HG02981 (cell line): ENCODE data around the gene KMT5B.

Experiments used
- ATAC-seq: cut with Tn5 transposase; IDR thresholded peaks from one replicate; pipeline ENCODE4 v1.9.1; 2021; ENCODE audit warnings: mild to moderate bottlenecking, moderate library complexity; ENCODE audit not compliant: unreplicated experiment

Gene KMT5B

DNA sequence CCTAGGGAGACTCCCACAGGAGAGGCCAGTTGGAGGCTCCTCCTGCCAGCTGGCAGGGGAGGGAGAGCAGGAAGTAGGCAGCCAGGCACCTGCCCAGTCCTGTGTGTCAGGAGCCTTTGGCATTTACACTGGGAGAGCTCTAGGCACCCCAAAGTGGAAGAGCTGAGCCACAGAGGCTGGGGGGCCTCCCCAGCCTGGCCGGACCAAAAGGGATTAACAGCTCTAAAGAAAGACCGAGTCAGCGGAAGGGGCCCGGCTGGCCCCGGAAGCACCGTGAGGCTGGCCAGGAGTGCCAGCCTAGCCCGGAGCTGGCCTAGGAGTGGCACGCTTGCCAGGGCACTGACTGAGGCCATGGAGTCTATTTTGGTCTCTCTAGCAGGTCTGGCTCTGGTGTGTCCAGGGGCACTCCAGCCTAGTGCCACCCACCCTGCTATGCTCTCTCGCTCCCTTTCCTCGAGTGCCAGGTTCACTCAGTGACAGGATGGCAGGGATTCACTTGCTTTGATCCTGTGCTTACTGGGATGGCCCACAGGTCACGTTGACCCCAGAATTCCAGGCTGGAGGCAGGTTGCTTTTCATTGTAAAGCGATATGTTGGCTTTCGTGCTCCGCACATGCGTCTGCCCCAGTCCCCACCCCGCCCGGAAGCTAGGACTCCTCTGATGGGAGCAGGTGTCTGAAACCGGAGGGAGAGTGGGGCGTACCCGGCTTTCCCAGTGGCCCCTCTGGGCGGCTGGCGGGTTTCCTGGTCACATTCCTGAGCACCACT, 3.3 kb upstream of the KMT5B start:
- ATAC-seq: no peak

DNA sequence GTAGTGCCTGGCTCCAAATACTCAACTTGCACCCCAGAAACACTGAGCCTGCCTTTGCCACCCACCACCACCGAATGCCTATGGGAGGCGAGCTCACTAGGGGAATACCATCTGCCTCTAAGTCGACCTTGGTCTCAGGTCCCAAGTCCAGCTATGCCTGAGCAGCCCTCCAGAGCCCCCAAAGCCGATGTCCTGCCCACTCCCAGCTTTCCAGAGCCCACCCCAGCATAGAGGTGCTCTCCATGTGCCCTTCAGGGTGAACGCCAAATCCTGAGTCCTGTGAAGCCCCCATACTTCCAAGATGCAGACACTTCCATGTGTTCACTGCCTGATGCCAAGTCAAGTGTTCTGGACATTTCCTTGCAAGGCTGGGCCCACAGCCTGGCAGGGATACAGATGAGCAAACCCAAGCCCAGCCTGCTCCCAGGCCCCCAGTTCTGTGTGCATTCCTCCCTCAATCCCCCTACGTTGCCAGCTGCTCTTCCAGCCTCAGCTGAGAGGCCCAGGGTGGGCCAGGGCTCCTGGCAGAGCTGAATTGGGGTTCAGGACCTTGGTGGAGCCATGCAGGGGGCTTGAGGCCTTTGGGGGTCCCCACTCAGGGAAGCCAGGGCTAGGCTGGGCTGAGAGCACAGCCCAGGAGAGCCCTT, 2.6 kb upstream of the KMT5B start:
- ATAC-seq: no peak

DNA sequence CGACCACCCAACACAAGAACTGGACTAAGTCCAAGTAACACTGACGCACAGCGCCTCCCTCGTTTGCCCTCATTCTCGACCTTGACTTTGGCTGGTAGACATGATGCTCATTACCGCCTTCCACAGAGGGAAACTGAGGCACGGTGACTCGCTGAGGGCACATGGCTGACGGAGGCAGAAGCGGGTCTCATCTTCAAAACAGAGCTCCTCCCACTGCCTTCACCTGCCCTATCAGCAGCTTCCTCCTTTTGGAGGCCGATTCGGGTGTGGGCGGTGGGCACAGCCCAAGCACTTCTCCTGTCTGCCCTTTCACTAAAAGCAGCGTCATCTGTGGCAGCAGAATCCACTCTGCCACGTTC, 2.0 kb upstream of the KMT5B start:
- no peak for ATAC-seq

DNA sequence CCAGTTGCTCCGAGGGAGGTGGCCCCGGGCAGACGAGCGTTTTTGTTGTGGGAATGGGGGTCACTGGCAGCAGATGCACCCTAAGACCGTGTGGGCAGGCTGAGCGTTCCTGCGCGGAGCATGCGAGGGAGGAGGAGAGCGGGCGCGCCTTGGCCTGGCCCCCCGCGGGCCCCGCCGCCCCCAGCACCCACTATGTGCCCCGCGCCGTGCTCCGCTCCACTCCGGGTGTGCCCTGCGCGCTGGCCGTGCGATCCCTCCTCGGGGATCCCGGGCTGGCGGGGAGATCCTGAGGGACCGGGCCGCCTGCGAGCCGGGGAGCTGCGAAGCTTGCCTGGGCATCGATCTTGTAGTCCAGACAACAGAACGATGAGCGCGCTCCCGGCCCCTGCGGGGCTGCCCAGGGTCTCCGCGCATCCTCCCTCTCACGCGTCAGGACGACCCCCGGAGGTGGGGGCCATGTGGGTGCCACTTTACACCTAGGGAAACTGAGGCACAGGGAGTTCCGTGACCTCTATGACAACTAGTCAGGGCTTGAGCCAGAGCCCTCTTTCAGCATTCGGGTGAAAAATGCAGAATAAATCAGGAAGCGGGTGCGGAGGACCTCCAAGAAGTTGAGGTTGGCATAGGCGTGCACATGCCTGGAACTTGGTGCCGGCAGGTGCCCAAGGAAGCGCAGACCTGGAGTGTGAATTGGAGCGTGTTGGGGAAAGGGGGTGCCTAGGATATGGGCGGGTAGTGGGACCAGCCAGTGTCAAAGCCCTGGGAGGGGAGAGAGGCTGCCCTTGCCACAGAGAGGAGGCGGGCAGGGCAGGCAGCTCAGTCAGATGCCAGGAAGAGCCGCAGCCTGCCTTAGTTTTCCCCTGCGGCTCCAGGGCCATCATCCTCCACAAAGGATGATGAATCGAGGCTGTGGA, 1.3 kb upstream of the KMT5B start:
- no peak for ATAC-seq

DNA sequence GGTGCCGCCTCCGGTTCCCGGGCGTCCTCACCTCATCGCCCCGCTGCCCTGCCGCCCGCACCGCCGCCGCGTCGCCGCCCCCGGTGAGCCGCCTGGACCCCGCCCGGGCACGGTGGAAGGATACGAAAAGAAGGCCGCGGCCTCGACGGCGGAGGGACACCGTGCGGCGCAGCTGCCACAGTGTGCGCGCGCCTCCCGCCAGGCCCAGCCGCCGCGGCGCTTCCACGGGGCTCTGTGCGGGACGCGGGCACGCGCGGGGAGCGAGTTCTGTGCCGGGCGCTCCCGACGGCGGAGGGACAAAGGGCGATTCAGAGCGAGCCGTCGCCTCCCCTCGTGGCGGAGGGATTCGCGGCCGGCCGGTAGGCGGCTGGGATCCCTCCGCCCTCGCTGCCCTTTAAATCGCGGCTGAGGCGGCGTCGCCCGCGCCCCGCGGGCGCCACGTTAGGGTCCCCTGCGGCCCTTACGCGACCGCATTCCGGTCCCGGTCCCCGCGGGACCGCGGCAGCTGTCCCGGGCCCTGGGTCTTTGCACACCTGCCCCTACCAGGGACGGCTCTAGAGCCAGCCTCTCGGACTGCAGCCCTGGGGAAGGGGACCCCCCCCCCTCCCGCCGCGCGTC, 568 bp upstream of the KMT5B start:
- ATAC-seq: peak; percentile 40

DNA sequence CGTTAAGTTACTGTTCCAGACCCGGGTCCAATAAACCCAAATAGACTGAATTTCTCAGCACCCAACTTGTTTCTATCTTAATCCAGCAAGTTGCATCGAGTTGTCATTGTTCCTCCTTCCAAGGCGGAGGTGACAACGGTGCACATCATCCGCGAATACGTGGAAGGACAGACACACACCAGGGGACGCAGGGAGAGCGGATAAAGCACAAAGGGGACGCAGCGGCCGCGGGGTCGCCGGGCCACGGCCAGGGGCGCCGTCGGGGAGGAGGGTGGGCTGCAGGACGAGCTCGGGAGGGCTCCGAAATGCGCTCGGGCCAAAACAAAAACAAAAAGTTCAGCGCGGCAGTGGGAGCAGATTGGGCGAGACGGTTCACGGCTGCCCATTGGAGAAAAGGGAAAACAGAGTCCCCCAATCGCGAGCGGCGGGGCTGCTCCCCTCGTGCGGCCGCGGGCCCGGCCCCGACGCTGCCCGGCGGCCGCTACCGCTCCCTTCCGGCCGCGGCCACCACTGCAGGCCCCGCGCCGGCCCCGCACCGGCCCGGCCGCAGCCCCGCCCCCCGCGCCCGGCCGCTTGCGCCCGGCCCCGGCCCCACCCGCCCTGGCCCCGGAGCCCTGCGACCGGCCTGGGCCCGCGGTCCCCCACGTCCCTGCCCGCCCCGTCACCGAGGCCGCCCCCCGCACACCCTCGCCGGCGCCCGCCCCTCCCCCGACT, 518 bp downstream of the KMT5B start:
- peak; percentile 43 for ATAC-seq

DNA sequence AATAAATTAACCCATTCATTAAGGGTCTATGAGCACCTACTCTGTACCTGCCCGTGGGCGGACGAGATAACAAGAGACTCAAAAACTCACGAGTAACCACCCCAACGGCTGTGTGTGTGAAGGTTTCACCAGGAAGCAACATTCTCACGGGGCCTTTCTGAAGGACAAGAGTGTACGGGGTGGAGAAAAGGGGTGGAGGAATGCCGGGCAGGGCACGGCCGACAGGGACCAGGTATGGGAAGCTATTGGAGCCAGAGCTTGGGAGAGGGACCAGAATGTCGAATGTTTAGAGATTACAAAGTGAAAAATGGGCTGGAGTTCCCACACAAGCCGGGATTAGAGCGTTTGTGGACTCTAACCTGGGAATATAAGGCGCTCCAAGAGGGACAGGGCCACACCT, 1.6 kb downstream of the KMT5B start:
- no peak for ATAC-seq

DNA sequence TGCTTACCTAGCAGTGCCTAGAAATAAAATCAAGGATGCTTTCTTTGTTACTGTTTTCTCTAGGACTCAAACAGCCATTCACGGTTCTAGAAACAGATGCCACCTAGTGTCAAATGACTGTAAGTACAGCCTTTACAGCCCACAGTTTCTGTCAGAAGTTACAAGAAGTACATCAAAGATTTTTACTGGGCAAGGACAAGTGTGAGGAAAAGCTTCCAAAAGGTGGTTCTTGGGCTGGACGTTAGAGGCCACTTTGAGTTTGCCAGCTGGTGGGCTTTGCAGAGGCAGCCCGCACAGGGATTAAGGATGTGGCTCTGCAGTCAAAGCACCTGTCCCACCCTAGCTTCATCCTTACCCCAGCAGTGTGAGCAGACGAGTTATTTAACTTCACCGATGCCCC, 6.9 kb downstream of the KMT5B start:
- ATAC-seq: no peak

DNA sequence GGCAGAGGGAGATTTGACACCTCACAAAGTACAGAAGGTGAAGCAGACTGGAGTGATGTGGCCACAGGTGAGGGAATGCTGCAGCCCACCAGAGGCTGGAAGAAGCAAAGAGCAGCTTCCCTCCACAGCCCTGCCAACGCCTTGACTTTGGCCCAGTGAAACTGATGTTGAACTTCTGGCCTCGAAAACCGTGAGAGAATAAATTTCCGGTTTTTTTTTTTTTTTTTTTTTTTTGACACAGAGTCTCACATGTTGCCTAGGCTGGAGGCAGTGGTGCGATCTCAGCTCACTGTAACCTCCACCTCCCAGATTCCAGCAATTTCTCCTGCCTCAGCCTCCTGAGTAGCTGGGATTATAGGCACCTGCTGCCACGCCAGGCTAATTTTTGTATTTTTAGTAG, 8.7 kb downstream of the KMT5B start:
- ATAC-seq: no peak

DNA sequence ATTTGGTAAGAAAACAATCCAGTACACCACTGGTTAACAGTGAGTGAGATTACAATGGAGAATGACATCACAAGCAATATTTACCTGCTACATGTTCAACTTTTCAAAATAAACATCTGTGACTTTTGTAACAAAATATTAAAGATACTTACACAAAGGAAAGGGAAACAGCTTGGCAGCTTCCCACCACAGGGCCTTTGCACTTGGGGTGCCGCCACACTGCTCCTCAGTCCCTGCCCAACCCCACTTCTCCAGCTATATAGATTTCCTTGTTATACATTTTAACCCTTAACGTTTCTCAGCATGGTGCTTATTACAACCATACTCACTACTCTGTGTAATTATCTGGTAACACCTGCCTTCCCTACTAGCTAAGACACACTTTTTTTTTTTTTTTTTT, 10.9 kb downstream of the KMT5B start:
- ATAC-seq: no peak

DNA sequence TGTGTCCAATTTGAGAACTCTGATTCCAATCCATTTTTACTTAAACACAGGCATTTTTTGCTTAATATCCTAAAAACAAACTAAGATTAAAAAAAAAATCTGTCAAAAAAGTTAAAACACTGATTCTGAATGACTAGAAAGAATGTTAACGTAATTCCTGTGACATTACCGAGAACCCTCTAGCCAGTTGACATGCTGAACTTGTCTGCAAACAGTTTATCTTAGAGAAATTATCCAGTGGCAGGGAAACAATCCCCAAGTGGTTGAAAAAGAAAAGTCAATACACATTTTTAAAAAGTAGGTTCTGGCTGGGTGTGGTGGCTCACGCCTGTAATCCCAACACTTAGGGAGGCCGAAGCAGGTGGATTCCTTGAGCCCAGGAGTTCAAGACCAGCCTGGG, 11.6 kb downstream of the KMT5B start:
- no peak for ATAC-seq

DNA sequence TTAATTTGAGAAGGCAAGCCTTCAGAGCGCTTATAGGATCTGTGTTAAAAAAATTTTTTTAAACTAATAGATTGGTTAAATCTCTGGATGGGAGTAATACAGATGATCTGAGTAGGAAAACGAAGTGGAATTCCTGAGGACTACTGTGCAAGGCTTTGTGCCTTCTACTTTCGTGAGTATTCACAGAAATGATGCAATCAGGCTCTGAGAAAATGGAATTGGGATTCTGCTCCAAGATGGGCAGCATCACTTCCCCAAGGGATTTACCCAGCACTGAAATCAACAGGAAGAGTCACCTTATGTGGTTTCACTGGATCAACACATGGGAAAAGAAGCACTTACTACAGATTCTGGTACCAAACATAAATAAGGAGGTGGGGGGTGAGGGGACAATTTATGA, 12.5 kb downstream of the KMT5B start:
- ATAC-seq: no peak

DNA sequence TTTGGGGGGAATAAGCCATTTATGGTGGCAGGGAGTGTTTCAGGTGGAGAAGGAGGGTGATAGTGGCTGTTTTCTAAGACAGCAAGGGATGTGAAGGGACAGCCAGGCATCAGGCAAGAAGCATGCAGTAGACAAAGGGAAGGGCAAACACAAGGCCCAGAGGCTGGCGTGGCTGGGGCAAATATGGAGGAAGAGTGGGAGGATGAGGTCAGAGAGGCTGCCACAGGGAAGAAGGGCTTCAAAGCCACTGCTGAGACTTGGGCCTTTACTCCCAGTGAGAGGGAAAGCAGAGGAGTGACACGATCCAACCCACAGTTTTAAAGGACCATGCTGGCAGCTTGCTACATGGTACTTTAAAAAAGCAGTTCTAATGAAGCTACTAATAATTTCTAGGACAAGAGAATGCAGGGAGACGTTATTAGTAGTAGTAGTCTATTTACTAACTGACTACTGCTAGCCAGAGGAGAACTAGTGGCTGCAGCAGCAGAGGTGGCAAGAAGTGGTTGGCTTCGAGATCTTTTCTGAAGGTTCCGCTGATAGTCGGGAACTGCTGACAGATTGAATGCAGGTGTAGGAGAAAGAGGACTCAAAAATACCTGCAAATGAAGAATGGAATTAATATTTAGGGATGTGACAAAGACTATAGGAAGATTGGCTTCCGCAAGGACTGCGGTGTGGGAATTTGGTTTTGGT, 13.7 kb downstream of the KMT5B start:
- no peak for ATAC-seq

DNA sequence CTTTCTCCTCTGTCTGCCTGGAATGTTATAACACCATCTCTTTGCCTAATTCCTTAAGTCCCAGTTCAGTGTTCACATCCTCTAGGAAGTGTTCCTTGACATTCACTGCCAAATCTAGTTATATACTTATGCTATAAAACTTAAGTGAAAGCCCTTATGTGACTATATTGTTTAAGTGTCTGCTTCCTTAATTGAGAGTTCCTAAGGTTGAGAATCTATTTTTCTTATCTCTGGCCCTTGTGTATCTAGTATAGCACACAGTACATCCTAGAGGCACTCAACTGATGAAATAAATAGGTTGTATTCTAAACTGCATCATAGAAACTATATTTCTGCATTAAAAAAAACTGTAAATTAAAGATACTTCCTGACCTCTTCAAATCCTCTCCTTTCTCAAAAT, 16.9 kb downstream of the KMT5B start:
- ATAC-seq: no peak

DNA sequence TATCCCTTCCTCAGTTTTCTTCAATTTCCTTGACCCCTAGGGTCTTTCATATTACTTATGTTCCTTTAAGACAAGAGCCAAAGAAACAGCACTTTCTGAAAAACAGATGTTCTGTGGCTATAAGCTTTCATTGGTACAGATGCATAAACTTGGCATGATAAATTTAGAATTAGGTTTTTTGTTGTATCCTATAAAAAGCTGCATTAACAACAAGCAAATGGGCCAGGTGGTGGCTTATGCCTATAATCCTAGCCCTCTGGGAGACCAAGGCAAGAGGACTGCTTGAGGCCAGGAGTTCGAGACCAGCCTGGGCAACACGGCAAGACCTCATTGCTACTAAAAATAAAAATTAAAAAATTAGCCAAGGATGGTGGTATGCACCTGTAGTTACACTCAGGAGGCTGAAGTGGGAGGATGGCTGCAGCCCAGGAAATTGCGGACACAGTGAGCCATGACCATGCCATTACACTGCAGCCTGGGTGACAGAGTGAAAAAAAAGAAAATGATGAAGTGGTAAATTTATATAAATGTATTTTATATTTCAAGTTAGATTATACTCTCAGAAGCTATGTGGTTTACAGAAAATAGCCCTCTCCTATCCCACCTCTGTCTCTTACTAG, 18.3 kb downstream of the KMT5B start:
- ATAC-seq: no peak

DNA sequence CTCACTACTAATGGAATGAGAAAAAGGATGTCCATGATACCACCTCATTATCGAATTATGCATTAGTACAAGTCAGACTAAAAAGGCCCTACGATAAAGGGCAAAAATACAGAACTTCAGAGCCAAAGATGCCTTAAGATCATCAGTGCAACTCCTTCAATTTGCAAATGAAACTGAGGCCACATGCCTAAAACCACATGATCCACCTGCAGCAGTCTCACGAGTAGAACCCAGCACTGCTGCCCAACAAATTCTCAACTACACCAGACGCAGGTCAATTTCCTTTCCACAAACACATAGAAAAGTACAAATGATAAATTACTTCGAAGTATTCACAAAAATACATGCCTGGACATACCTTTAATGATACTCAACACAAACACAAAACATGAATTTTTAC, 20.1 kb downstream of the KMT5B start:
- no peak for ATAC-seq

DNA sequence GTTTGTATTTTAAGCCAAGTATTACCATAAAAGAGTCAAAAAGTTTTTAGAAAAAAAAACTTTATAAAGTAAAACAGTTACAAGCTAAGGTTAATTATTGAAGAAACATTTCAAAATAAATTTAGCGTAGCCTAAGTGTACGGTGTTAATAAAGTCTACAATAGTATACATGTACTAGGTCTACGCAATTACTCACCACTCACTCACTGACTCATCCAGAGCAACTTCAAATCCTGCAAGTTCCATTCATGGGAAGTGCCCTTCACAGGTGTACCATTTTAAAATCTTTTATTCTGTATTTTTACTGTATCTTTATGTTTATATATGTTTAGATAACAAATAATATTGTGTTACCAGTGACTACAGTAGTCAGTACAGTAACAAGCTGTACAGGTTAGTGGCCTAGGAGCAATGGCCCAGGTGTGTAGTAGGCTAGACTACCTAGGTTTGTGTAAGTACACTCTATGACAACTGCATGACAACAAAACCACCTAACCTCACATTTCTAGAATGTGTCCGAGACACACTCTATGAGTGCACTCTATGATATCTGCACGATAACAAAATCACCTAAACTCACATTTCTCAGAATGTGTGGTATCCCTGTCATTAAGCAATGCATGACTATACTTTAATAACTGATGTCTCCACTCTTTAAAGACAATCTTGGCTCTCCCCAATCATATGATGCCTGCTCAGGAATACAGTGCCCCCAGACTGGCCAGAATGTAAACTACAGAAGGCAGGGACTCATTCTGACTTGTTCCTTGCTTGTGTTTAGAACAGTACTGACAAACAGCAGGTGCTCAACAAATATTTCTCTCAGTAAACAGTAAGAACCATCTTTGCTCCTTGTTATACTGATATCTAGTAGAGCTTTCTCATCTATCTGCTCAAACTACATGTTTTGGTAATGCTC, 21.2 kb downstream of the KMT5B start:
- ATAC-seq: no peak

DNA sequence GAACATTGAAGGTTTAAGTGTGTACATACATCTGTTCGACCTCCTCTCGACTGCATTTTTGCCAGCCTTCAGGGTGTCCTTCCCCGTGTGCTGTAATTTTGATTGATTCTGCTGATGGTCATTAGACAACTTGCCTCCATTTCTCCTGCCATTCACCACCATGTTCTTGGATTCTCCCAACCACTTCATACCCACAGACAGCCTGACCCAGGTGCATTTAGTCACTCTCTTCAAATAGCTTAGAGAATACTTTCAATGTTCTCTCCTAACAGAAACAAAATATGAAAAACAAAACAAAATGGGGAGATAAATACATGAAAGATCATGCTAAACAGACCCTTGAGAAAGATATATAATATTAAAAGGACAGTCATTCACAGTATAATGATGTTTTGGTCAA, 23.2 kb downstream of the KMT5B start:
- no peak for ATAC-seq

DNA sequence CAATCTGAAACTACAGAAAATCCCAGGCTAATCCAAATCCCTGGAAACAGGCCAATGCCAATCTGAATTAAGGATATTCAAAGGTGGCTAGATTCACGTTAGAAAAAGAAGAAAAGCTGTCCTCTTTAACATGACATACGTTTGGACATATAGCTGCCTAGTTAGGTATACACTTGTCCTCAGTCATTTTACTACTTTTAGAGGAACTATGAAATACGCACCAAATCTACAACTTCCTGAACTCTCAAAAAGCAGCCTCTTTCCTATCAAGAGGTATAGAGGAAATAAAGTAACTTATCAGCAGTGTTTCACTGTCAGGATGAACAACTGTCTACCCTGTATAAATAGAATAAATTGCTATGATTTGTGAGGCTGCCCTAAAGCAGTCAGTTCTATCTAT, 24.0 kb downstream of the KMT5B start:
- ATAC-seq: no peak
